Stimulated activated CD4-positive, alpha-beta T cell treated with anti-CD3 and anti-CD28 coated beads, Interleukin-2, amount 100 ng/mL, for 24 hours (primary cell): ENCODE data around the gene C8G.
A peak's percentile ranks its signal among the peaks of the same experiment; 100 is the strongest.

Experiments used
- DNase-seq, 2 donors: peaks; one replicate each; pipeline ENCODE4 v3.0.0-alpha.2; 2020

C8G gene

GRCh38 chr9:136985853-136986252 lies 40.8 kb downstream of the C8G start:
- no peak for DNase-seq

- DNase-seq = no peak
These were observed 43.8 kb downstream of the C8G start for GRCh38 chr9:136988872-136989271.

GRCh38 chr9:136990242-136990911 lies 45.3 kb downstream of the C8G start:
- no peak for DNase-seq

GRCh38 chr9:136991993-136992818 lies 47.2 kb downstream of the C8G start, which contains the start of gene PAXX:
TSS of gene PAXX (plus strand) at chr9:136992422. CDS start at chr9:136992444, 22 bp downstream.
- DNase-seq = peak; percentile 96 to 97

- no peak for DNase-seq
These were observed 47.9 kb downstream of the C8G start for GRCh38 chr9:136992819-136993369.

- no peak for DNase-seq
These were observed 49.3 kb downstream of the C8G start for GRCh38 chr9:136994180-136994887.

GRCh38 chr9:136994888-136995230 lies 49.8 kb downstream of the C8G start:
- DNase-seq = no peak

GRCh38 chr9:136995362-136995761 lies 50.3 kb downstream of the C8G start:
- DNase-seq = no peak

- DNase-seq = no peak
These were observed 50.8 kb downstream of the C8G start for GRCh38 chr9:136995772-136996311.
